SK-N-SH treated with all-trans-retinoic acid at 6 μM for 48 hours (cell line): Measurements from ENCODE around the gene VARS1.
A peak's percentile ranks its signal among the peaks of the same experiment; 100 is the strongest.

ENCODE experiments used
- ATAC-seq: fragments of 200-7000 bp; cut with Tn5 transposase; 3 replicates; pipeline ENCODE4 v1.9.1; 2020; ENCODE audit warnings: mild to moderate bottlenecking, moderate library complexity
- ARNTL ChIP-seq: fragments of 450-650 bp; formaldehyde crosslinking; IDR thresholded peaks from 2 replicates; pipeline ENCODE4 v1.5.0; 2020; ENCODE audit warnings: low read depth, mild to moderate bottlenecking, moderate library complexity, borderline replicate concordance
- BACH2 ChIP-seq: fragments of 250-450 bp; sonication (Bioruptor Pico); IDR thresholded peaks from 2 replicates; pipeline ENCODE4 v1.9.0; 2021; ENCODE audit warnings: mild to moderate bottlenecking, borderline replicate concordance
- CREB5 ChIP-seq: fragments of 250-450 bp; sonication (Bioruptor Pico); IDR thresholded peaks from 2 replicates; pipeline ENCODE4 v1.5.1; 2020; ENCODE audit warnings: low read depth, mild to moderate bottlenecking, moderate library complexity
- CSDC2 ChIP-seq: fragments of 250-450 bp; sonication (Bioruptor Pico); IDR thresholded peaks from 2 replicates; pipeline ENCODE4 v1.5.0; 2020; ENCODE audit warnings: mild to moderate bottlenecking, moderate library complexity
- CSRNP3 ChIP-seq: fragments of 250-450 bp; sonication (Bioruptor Pico); IDR thresholded peaks from 2 replicates; pipeline ENCODE4 v1.5.1; 2021; ENCODE audit warnings: mild to moderate bottlenecking, moderate library complexity
- ESRRG ChIP-seq: fragments of 250-450 bp; sonication (Bioruptor Pico); IDR thresholded peaks from 2 replicates; pipeline ENCODE4 v1.6.1; 2021; ENCODE audit warnings: mild to moderate bottlenecking
- GLIS3 ChIP-seq: fragments of 250-450 bp; sonication (Bioruptor Pico); IDR thresholded peaks from 2 replicates; pipeline ENCODE4 v1.5.0; 2020; ENCODE audit warnings: mild to moderate bottlenecking, moderate library complexity
- ISL1 ChIP-seq: fragments of 250-450 bp; sonication (Bioruptor Pico); IDR thresholded peaks from 2 replicates; pipeline ENCODE4 v2.1.2; 2022; ENCODE audit warnings: mild to moderate bottlenecking, moderate library complexity
- PATZ1 ChIP-seq: fragments of 250-450 bp; sonication (Bioruptor Pico); IDR thresholded peaks from 2 replicates; pipeline ENCODE4 v1.8.0; 2020; ENCODE audit warnings: mild to moderate bottlenecking, moderate library complexity, borderline replicate concordance
- POU6F1 ChIP-seq: fragments of 250-450 bp; sonication (Bioruptor Pico); IDR thresholded peaks from 2 replicates; pipeline ENCODE4 v1.8.0; 2021; ENCODE audit warnings: low read depth, mild to moderate bottlenecking, moderate library complexity, borderline replicate concordance
- PPARA ChIP-seq: fragments of 250-450 bp; sonication (Bioruptor Pico); IDR thresholded peaks from 2 replicates; pipeline ENCODE4 v1.5.0; 2020; ENCODE audit warnings: mild to moderate bottlenecking, borderline replicate concordance
- RARB ChIP-seq: fragments of 250-450 bp; sonication (Bioruptor Pico); IDR thresholded peaks from 2 replicates; pipeline ENCODE4 v1.8.0; 2021; ENCODE audit warnings: mild to moderate bottlenecking, moderate library complexity
- SNAI2 ChIP-seq: fragments of 250-450 bp; sonication (Bioruptor Pico); IDR thresholded peaks from 2 replicates; pipeline ENCODE4 v1.5.0; 2020; ENCODE audit warnings: mild to moderate bottlenecking, moderate library complexity
- TCF4 ChIP-seq: fragments of 250-450 bp; sonication (Bioruptor Pico); IDR thresholded peaks from 2 replicates; pipeline ENCODE4 v1.8.0; 2021; ENCODE audit warnings: mild to moderate bottlenecking, moderate library complexity, borderline replicate concordance
- TSHZ2 ChIP-seq: fragments of 250-450 bp; sonication (Bioruptor Pico); IDR thresholded peaks from 2 replicates; pipeline ENCODE4 v1.5.0; 2020; ENCODE audit warnings: mild to moderate bottlenecking, moderate library complexity
- ZC3H10 ChIP-seq: fragments of 250-450 bp; sonication (Bioruptor Pico); IDR thresholded peaks from 2 replicates; pipeline ENCODE4 v1.5.1; 2021; ENCODE audit warnings: mild to moderate bottlenecking, moderate library complexity
- ZFP30 ChIP-seq: fragments of 450-650 bp; formaldehyde crosslinking; IDR thresholded peaks from 2 replicates; pipeline ENCODE4 v1.5.0; 2022; ENCODE audit warnings: mild to moderate bottlenecking, moderate library complexity
- ZNF70 ChIP-seq: fragments of 450-650 bp; formaldehyde crosslinking; IDR thresholded peaks from 2 replicates; pipeline ENCODE4 v1.5.0; 2020; ENCODE audit warnings: mild to moderate bottlenecking, moderate library complexity
- ZNF8 ChIP-seq: fragments of 450-650 bp; formaldehyde crosslinking; IDR thresholded peaks from 2 replicates; pipeline ENCODE4 v1.5.0; 2020; ENCODE audit warnings: mild to moderate bottlenecking, moderate library complexity

Gene VARS1

GRCh38 chr6:31765910-31766794, 29.4 kb downstream of the VARS1 start:
- no peak for TF ChIP-seq CREB5
- no peak for TF ChIP-seq ISL1 (CRISPR knock-in tag)
- TF ChIP-seq ZC3H10 = no peak
- TF ChIP-seq ARNTL (CRISPR knock-in tag) = no peak
- ATAC-seq = peak; percentile 81

GRCh38 chr6:31765559-31765909, 30.0 kb downstream of the VARS1 start:
- TF ChIP-seq ZNF8 (CRISPR knock-in tag) (no peak), PATZ1 (no peak), CSRNP3 (CRISPR knock-in tag) (no peak), GLIS3 (no peak), RARB (CRISPR knock-in tag) (no peak), TSHZ2 (CRISPR knock-in tag) (no peak), ZC3H10 (no peak), POU6F1 (CRISPR knock-in tag) (no peak), ISL1 (CRISPR knock-in tag) (no peak), ESRRG (CRISPR knock-in tag) (no peak), TCF4 (no peak), PPARA (CRISPR knock-in tag) (no peak)
- no peak for ATAC-seq

GRCh38 chr6:31764198-31764597, 31.4 kb downstream of the VARS1 start:
- no peak for ATAC-seq
- TF ChIP-seq ZFP30 (CRISPR knock-in tag) (no peak), ZNF70 (CRISPR knock-in tag) (no peak), TCF4 (no peak)

- peak; percentile 73 for ATAC-seq
- TF ChIP-seq BACH2 (CRISPR knock-in tag) (no peak), TSHZ2 (CRISPR knock-in tag) (no peak), RARB (CRISPR knock-in tag) (no peak), CSDC2 (CRISPR knock-in tag) (no peak), SNAI2 (CRISPR knock-in tag) (no peak), ISL1 (CRISPR knock-in tag) (no peak), ARNTL (CRISPR knock-in tag) (no peak)
Measured at GRCh38 chr6:31763619-31763940, 32.0 kb downstream of the VARS1 start.
